Nephron (organoid): ENCODE results near the gene SLC7A10.
"Not testable (repeated sequence)": the region's sequence is repeated elsewhere in the genome, so short reads cannot be mapped to it uniquely, and the experiment has no call there.

Source experiments
- H3K27ac Mint-ChIP-seq, 3 experiments: 2 replicates each; pipeline ENCODE4 v1.8.0; 2020; ENCODE audit warnings: mixed read lengths in 3 of 3, mild to moderate bottlenecking in 2 of 3, moderate library complexity in 1 of 3
- H3K27me3 Mint-ChIP-seq: 2 replicates; pipeline ENCODE4 v1.8.0; 2021; ENCODE audit warnings: low read depth, mild to moderate bottlenecking, moderate library complexity, mixed read lengths
- H3K36me3 Mint-ChIP-seq: 2 replicates; pipeline ENCODE4 v1.8.0; 2020; ENCODE audit warnings: low read depth, mixed read lengths
- H3K4me1 Mint-ChIP-seq: 2 replicates; pipeline ENCODE4 v1.8.0; 2020; ENCODE audit warnings: mixed read lengths
- H3K4me3 Mint-ChIP-seq, 3 experiments: 2 replicates each; pipeline ENCODE4 v1.8.0; 2020; ENCODE audit warnings: mild to moderate bottlenecking in 3 of 3, mixed read lengths in 3 of 3, moderate library complexity in 2 of 3
- H3K9me3 Mint-ChIP-seq: 2 replicates; pipeline ENCODE4 v1.8.0; 2020; ENCODE audit warnings: mixed read lengths
- TF ChIP-seq, protein P1 (sequence below), 3 experiments: fragments of 200-600 bp; sonication (generic); IDR thresholded peaks; one replicate each; pipeline ENCODE4 v1.5.0; 2021; ENCODE audit warnings: antibody characterized with exemption in 3 of 3; ENCODE audit not compliant: unreplicated experiment in 3 of 3

Gene SLC7A10

DNA sequence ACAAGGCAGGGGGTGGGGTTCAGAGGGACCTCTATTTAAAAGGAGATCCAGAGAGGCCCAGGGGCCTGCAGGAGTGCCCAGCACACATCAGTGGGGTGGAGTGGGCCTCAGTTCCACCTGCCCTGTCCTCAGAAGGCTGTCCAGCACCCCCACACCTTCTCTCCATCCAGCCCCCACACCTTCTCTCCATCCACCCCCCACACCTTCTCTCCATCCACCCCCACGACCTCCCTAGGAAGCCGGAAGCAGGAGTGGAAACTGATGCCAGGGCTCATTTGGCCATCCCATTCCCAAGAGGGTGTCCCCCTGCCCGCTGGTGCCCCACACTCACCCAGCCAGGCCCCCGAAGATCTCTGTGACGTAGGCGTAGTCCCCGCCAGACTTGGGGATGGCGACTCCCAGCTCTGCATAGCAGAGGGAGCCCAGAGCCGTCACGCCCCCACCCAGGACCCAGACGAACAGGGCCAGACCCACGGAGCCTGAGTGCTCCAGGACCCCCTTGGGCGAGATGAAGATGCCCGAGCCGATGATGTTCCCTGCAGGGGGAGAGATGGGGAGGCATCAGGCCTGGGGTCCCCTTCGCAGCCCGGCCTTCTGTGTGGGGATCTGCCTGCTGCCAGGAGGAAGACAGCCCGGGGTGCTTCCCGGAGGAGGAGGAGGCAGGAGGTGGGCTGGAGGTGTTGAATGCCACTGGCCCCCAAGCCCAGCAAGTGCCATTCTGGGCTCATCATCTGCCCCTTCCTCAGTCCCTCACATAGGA, 10.0 kb downstream of the SLC7A10 start:
- H3K4me3 Mint-ChIP-seq = no peak overlapping the region
- peaks cover 10% of the 10 kb centered on the region for H3K27me3 Mint-ChIP-seq
- H3K27ac Mint-ChIP-seq = no peak overlapping the region
- H3K36me3 Mint-ChIP-seq = no peaks in the 10 kb centered on the region
- TF ChIP-seq, protein P1, sequence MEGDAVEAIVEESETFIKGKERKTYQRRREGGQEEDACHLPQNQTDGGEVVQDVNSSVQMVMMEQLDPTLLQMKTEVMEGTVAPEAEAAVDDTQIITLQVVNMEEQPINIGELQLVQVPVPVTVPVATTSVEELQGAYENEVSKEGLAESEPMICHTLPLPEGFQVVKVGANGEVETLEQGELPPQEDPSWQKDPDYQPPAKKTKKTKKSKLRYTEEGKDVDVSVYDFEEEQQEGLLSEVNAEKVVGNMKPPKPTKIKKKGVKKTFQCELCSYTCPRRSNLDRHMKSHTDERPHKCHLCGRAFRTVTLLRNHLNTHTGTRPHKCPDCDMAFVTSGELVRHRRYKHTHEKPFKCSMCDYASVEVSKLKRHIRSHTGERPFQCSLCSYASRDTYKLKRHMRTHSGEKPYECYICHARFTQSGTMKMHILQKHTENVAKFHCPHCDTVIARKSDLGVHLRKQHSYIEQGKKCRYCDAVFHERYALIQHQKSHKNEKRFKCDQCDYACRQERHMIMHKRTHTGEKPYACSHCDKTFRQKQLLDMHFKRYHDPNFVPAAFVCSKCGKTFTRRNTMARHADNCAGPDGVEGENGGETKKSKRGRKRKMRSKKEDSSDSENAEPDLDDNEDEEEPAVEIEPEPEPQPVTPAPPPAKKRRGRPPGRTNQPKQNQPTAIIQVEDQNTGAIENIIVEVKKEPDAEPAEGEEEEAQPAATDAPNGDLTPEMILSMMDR (IDR thresholded peaks at IDR 0.05; ENCODE audit: unreplicated experiment in 3 of 3) = no peak
- H3K4me1 Mint-ChIP-seq = no peaks in the 10 kb centered on the region
- H3K9me3 Mint-ChIP-seq = no peaks in the 10 kb centered on the region

DNA sequence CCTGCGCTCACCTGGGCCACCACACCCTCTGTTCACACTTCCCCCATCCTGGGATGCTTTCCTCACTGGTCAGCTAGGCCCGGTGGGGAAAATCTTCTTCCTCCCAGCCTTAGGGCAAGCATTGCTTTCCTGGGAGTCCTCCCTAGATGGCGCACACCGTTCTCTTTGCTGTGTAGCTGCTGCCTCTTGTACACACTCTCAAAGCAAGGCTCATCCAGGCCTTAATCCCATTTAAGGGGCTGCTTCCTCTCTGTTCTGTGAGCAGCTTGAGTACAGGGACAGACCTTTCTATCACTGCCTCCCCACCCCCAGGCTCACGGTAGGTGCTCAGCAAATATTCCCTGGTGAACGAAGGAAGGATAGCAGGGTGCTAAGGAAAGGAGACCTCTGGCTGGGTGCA, 11.1 kb downstream of the SLC7A10 start:
- no peak overlapping the region for H3K4me3 Mint-ChIP-seq
- no peaks in the 10 kb centered on the region for H3K9me3 Mint-ChIP-seq
- H3K4me1 Mint-ChIP-seq = no peaks in the 10 kb centered on the region
- TF ChIP-seq, protein P1 (IDR thresholded peaks at IDR 0.05; ENCODE audit: unreplicated experiment in 3 of 3) = peak; percentile 21 to 34 (median 30)
- H3K27ac Mint-ChIP-seq = no peak overlapping the region
- H3K27me3 Mint-ChIP-seq = peaks cover 10% of the 10 kb centered on the region
- no peaks in the 10 kb centered on the region for H3K36me3 Mint-ChIP-seq

- H3K27me3 Mint-ChIP-seq = peaks cover 9% of the 10 kb centered on the region
- TF ChIP-seq, protein P1 (IDR thresholded peaks at IDR 0.05; ENCODE audit: unreplicated experiment in 3 of 3) = no peak
- H3K4me1 Mint-ChIP-seq = no peaks in the 10 kb centered on the region
- H3K36me3 Mint-ChIP-seq = no peaks in the 10 kb centered on the region
- no peak overlapping the region for H3K4me3 Mint-ChIP-seq
- H3K27ac Mint-ChIP-seq = no peak overlapping the region
- no peaks in the 10 kb centered on the region for H3K9me3 Mint-ChIP-seq
Observed at GRCh38 chr19:33212436-33213172, 13.0 kb downstream of the SLC7A10 start.

- Mint-ChIP-seq H3K27ac (no peak overlapping the region), H3K27me3 (peaks cover 5% of the 10 kb centered on the region), H3K9me3 (no peaks in the 10 kb centered on the region), H3K36me3 (no peaks in the 10 kb centered on the region), H3K4me3 (no peak overlapping the region), H3K4me1 (no peaks in the 10 kb centered on the region)
- TF ChIP-seq, protein P1 (IDR thresholded peaks at IDR 0.05; ENCODE audit: unreplicated experiment in 3 of 3) = no peak
Observed at GRCh38 chr19:33211794-33212435, 13.7 kb downstream of the SLC7A10 start.

GRCh38 chr19:33210266-33210940, 15.2 kb downstream of the SLC7A10 start:
- H3K9me3 Mint-ChIP-seq = no peaks in the 10 kb centered on the region
- peaks cover 5% of the 10 kb centered on the region for H3K27me3 Mint-ChIP-seq

DNA sequence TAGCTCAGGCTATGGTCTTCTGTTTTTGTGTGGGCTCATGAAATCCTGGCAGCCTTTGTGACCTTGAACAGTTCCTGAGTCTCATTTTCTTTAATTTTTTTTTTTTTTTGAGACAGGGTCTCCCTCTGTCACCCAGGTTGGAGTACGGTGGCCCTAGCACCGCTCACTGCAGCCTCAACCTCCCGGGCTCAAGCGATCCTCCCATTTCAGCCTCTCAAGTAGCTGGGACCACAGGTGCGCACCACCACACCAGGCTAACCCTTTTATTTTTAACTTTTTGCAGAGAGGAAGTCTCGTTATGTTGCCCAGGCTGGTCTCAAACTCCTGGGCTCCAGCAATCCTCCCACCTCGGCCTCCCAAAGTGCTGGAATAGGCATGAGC, 15.8 kb downstream of the SLC7A10 start:
- not testable (repeated sequence) for H3K4me3 Mint-ChIP-seq, H3K27ac Mint-ChIP-seq, H3K9me3 Mint-ChIP-seq, H3K27me3 Mint-ChIP-seq, H3K4me1 Mint-ChIP-seq, H3K36me3 Mint-ChIP-seq

More at GRCh38 chr19:33210266-33210940, 15.2 kb downstream of the SLC7A10 start:
- Mint-ChIP-seq H3K27ac (no peak overlapping the region), H3K4me3 (no peak overlapping the region), H3K4me1 (no peaks in the 10 kb centered on the region), H3K36me3 (no peaks in the 10 kb centered on the region)
- TF ChIP-seq, protein P1 (IDR thresholded peaks at IDR 0.05; ENCODE audit: unreplicated experiment in 3 of 3) = no peak
